Mesendoderm (in vitro differentiated cells): ENCODE data around the gene LIAS.

Experiments used
- DNase-seq: peaks from one replicate; pipeline ENCODE4 v3.0.0; 2013
- H2AK5ac ChIP-seq: 2 replicates; pipeline ENCODE4 v1.6.1; 2013; ENCODE audit warnings: low read length, inconsistent platforms
- H2BK120ac ChIP-seq: 2 replicates; pipeline ENCODE4 v1.6.1; 2013; ENCODE audit warnings: low read depth, mild to moderate bottlenecking, low read length, moderate library complexity, mixed read lengths
- H2BK15ac ChIP-seq: replicated peaks from 2 replicates; pipeline ENCODE4 v1.6.1; 2013; ENCODE audit warnings: low read depth, mild to moderate bottlenecking, moderate library complexity
- H2BK5ac ChIP-seq: 2 replicates; pipeline ENCODE4 v1.6.1; 2013; ENCODE audit warnings: low read length, inconsistent platforms
- H3K18ac ChIP-seq: 2 replicates; pipeline ENCODE4 v1.6.1; 2013; ENCODE audit warnings: mild to moderate bottlenecking, low read length, mixed read lengths
- H3K23ac ChIP-seq: one replicate; pipeline ENCODE4 v1.6.1; 2013; ENCODE audit warnings: low read length
- H3K27ac ChIP-seq: 2 replicates; pipeline ENCODE4 v1.5.1; 2013; ENCODE audit warnings: low read depth, mild to moderate bottlenecking, inconsistent platforms, low read length, moderate library complexity
- H3K27me3 ChIP-seq: 2 replicates; pipeline ENCODE4 v1.6.1; 2013; ENCODE audit warnings: low read length, control low read depth, mild to moderate bottlenecking, inconsistent platforms; ENCODE audit not compliant: insufficient read depth, poor library complexity
- H3K36me3 ChIP-seq: 2 replicates; pipeline ENCODE4 v1.6.1; 2013; ENCODE audit warnings: low read length, inconsistent platforms; ENCODE audit not compliant: control insufficient read depth, insufficient read depth
- H3K4ac ChIP-seq: one replicate; pipeline ENCODE4 v1.6.1; 2013; ENCODE audit warnings: low read depth, mild to moderate bottlenecking, low read length, moderate library complexity
- H3K4me1 ChIP-seq: 2 replicates; pipeline ENCODE4 v1.6.1; 2013; ENCODE audit warnings: low read depth, low read length, inconsistent platforms; ENCODE audit not compliant: control insufficient read depth
- H3K4me2 ChIP-seq: 2 replicates; pipeline ENCODE4 v1.6.1; 2013; ENCODE audit warnings: low read length
- H3K4me3 ChIP-seq: 2 replicates; pipeline ENCODE4 v1.5.1; 2013; ENCODE audit warnings: mild to moderate bottlenecking, low read length
- H3K56ac ChIP-seq: one replicate; pipeline ENCODE4 v1.6.1; 2013; ENCODE audit warnings: low read length
- H3K79me1 ChIP-seq: 2 replicates; pipeline ENCODE4 v1.6.1; 2013; ENCODE audit warnings: low read length, inconsistent platforms
- H3K79me2 ChIP-seq: 2 replicates; pipeline ENCODE4 v1.6.1; 2013; ENCODE audit warnings: mild to moderate bottlenecking, low read length; ENCODE audit not compliant: control insufficient read depth, insufficient read depth
- H3K9ac ChIP-seq: 2 replicates; pipeline ENCODE4 v1.6.1; 2013; ENCODE audit warnings: low read length, inconsistent platforms
- H4K5ac ChIP-seq: one replicate; pipeline ENCODE4 v1.6.1; 2013; ENCODE audit warnings: low read length
- H4K8ac ChIP-seq: one replicate; pipeline ENCODE4 v1.6.1; 2013; ENCODE audit warnings: low read depth, mild to moderate bottlenecking, control low read depth, low read length, moderate library complexity
- WGBS: extraction: QIAGEN DNeasy Blood & Tissue Kit; methylation state at CpG from one replicate; pipeline ENCODE4 v1.1.7; 2013; ENCODE audit warnings: low lambda C conversion rate, missing lambda C conversion rate; ENCODE audit not compliant: insufficient coverage; ENCODE audit errors: extremely low coverage; 5-methylcytosine and 5-hydroxymethylcytosine counted together

LIAS gene

DNA sequence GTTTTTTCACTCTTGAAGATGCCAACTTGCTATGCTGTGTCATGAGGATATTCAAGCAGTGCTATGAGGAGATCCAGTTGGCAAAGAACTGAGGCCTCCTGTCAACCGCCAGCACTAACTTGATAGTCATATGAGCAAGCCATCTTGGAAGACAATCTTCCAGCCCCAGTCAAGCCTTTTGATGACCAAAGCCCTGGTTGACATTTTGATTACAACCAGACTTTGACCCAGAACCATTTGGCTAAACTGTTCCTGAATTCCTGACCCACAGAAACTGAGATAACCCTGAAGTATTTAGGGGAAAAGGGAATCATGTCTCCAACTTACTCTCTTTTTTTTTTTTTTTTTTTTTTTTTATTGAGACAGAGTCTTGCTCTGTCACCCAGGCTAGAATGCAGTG is 35.5 kb downstream of the LIAS start:
- Histone ChIP-seq H3K27ac (no peak overlapping the region), H4K8ac (no peak overlapping the region), H3K56ac (no peak overlapping the region), H3K79me1 (no peaks in the 10 kb centered on the region), H2AK5ac (no peak overlapping the region), H3K23ac (no peak overlapping the region), H3K4ac (no peak overlapping the region), H2BK120ac (no peak overlapping the region), H2BK15ac (no peak overlapping the region), H3K79me2 (no peaks in the 10 kb centered on the region), H3K27me3 (no peaks in the 10 kb centered on the region), H3K4me3 (no peak overlapping the region), H3K18ac (no peak overlapping the region), H3K9ac (no peak overlapping the region), H3K4me2 (no peak overlapping the region), H3K36me3 (no peaks in the 10 kb centered on the region), H4K5ac (no peak overlapping the region), H2BK5ac (no peak overlapping the region), H3K4me1 (no peaks in the 10 kb centered on the region)
- WGBS = no CpG with 5 or more reads among the region's 1 CpG
- DNase-seq = no peak

DNA sequence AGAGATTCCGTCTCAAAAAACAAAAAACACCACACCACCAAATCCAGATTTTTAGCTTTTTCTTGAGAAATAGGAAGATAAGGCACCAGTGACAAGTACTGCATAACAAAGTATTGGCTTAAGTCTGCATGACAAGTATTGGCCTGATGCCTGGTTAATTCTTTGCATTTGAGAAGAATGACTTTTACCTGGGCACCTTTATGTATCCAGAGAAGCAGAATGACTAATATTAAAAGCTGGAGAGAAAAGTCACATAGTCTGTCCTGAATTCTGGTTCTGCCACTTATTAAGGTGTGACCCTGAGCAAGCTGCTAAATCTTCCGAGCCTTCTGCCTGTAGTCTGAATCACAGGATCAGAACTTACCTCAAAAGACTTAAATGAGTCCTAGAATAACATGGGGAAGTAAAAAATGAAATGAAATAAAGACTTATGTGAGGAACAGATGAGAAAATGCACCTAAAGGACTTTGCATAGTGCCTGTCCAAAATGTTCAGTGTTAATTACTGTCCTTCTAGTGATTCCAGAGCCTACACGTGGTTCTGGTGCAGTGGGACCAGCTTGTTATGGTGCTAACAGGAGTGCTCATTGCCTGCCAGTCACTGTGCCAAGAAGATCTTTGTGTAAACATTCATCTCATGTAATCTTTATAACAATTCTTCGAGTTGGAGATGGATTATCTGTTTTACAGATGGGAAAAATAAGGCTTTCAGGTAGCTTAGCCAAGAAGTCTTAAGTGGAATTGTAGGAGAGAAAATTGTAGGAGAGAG is 36.8 kb downstream of the LIAS start:
- Histone ChIP-seq H3K23ac (no peak overlapping the region), H2BK120ac (no peak overlapping the region), H3K27ac (no peak overlapping the region), H3K4me2 (no peak overlapping the region), H3K79me2 (no peaks in the 10 kb centered on the region), H4K5ac (no peak overlapping the region), H3K4ac (no peak overlapping the region), H3K56ac (no peak overlapping the region), H3K18ac (no peak overlapping the region), H2BK5ac (no peak overlapping the region), H3K36me3 (no peaks in the 10 kb centered on the region), H2AK5ac (no peak overlapping the region), H3K79me1 (no peaks in the 10 kb centered on the region), H3K9ac (no peak overlapping the region), H3K27me3 (no peaks in the 10 kb centered on the region), H2BK15ac (no peak overlapping the region), H3K4me1 (no peaks in the 10 kb centered on the region), H4K8ac (no peak overlapping the region), H3K4me3 (no peak overlapping the region)
- DNase-seq = no peak
- no CpG with 5 or more reads among the region's 4 CpGs for WGBS

DNA sequence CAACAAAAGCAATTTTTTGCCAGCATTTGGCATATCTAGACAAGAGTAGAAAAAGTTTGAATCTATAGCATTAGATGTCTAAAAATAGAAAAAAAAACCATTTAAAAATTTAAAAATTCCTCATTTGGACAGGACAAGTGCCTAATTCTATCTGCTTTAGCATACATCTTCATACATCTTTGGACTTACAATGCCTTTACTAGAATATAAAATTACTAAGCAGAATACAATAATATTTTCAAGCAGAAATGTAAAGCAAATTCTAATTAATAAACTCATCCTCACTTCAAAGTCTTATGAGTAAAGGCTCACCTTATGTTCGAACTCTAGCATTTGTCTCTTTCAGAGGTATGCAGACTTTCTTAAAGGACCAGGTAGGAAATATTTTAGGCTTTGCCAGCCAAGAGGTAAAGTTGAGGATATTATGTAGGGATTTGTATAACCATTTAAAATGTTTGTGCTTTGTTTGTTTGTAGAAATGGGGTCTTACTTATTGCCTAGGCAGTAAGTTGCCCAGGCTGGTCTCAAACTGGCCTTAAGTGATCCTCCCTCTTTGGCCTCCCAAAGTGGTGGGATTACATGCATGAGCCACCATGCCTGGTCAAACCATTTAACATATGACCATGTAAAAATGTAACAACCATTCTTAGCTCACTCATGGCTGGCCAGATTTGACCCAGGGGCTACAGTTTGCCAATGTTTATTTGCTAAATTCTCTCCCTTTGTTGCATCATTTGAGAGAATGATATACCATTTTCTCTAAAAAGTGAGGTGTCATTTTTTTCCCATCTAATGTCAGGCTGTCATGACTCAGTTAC is 39.3 kb downstream of the LIAS start:
- no peak overlapping the region for H3K4ac ChIP-seq
- no peak overlapping the region for H3K9ac ChIP-seq
- H3K4me3 ChIP-seq = no peak overlapping the region
- H2AK5ac ChIP-seq = no peak overlapping the region
- no peaks in the 10 kb centered on the region for H3K79me1 ChIP-seq
- no peak overlapping the region for H3K4me2 ChIP-seq
- H3K27me3 ChIP-seq = no peaks in the 10 kb centered on the region
- no peaks in the 10 kb centered on the region for H3K79me2 ChIP-seq
- H2BK5ac ChIP-seq = no peak overlapping the region
- no peaks in the 10 kb centered on the region for H3K4me1 ChIP-seq
- H2BK120ac ChIP-seq = no peak overlapping the region
- no peak overlapping the region for H3K56ac ChIP-seq
- no peak overlapping the region for H4K8ac ChIP-seq
- no peak for DNase-seq
- H3K36me3 ChIP-seq = peaks cover under 1% of the 10 kb centered on the region
- H3K18ac ChIP-seq = no peak overlapping the region
- no peak overlapping the region for H3K27ac ChIP-seq
- WGBS = no CpG with 5 or more reads among the region's 1 CpG
- H4K5ac ChIP-seq = no peak overlapping the region
- H2BK15ac ChIP-seq = no peak overlapping the region
- H3K23ac ChIP-seq = no peak overlapping the region

DNA sequence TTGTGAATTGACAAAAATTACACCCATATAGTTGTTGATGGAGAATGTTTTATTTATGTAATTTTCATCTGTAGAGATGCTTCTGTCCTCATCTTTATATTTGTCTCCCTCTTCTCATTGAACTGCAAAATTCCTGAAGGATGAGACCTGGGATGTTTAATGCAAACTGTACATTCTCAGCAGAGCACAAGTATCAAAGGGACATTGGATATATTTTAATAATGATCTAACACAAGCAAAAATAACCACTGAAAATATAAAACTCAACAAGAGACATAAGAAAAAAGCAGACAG is 39.8 kb downstream of the LIAS start:
- H3K36me3 ChIP-seq = peaks cover 3% of the 10 kb centered on the region
- no peaks in the 10 kb centered on the region for H3K79me1 ChIP-seq
- no peak overlapping the region for H3K27ac ChIP-seq
- no peak overlapping the region for H3K23ac ChIP-seq
- H3K79me2 ChIP-seq = no peaks in the 10 kb centered on the region
- no peak overlapping the region for H4K8ac ChIP-seq
- no peaks in the 10 kb centered on the region for H3K27me3 ChIP-seq
- no peaks in the 10 kb centered on the region for H3K4me1 ChIP-seq
- H3K4me3 ChIP-seq = no peak overlapping the region
- no peak overlapping the region for H2BK15ac ChIP-seq
- no peak overlapping the region for H3K9ac ChIP-seq
- H3K4me2 ChIP-seq = no peak overlapping the region
- no peak overlapping the region for H4K5ac ChIP-seq
- no peak overlapping the region for H3K56ac ChIP-seq
- H3K18ac ChIP-seq = no peak overlapping the region
- DNase-seq = no peak
- no peak overlapping the region for H2AK5ac ChIP-seq
- H2BK120ac ChIP-seq = no peak overlapping the region
- H2BK5ac ChIP-seq = no peak overlapping the region
- H3K4ac ChIP-seq = no peak overlapping the region

DNA sequence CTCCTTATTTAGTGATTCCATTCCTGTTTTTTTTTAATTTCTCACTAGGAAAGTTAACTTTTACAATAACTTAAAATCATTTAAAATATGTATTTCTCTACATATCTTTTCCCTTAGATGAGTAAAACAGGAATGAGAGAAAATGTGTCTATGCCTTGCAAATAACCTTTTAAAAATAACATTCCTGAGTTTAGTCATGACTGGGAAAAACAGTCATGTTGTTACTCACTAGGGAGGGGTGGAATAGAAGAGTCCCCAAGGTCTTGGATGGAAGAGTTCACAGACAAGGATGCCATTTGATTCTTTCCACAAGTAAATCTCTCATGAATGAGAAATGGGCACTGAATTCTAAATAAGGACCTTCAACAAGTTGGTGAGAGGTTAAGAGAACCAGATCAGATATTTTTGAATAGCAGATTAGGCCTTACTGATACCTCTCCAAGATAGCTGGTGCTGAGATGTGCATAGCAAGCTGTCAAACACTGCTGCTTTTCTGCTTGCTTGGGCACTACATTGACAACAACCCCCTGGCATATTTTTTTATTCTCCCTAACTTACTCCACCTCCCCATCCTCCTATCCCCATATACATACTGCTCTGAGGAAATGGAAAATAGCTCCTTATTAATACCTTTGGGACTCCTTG is 43.3 kb downstream of the LIAS start:
- Histone ChIP-seq H2AK5ac (no peak overlapping the region), H2BK120ac (no peak overlapping the region), H3K9ac (no peak overlapping the region), H3K4me2 (no peak overlapping the region), H3K27me3 (no peaks in the 10 kb centered on the region), H2BK5ac (no peak overlapping the region), H2BK15ac (no peak overlapping the region), H3K23ac (no peak overlapping the region), H3K56ac (no peak overlapping the region), H3K79me1 (no peaks in the 10 kb centered on the region), H3K27ac (no peak overlapping the region), H3K18ac (no peak overlapping the region), H3K4me3 (no peak overlapping the region), H3K4ac (no peak overlapping the region), H3K4me1 (no peaks in the 10 kb centered on the region), H4K8ac (no peak overlapping the region), H3K36me3 (peaks cover 3% of the 10 kb centered on the region), H3K79me2 (no peaks in the 10 kb centered on the region), H4K5ac (no peak overlapping the region)
- no peak for DNase-seq
